GM19238 (cell line): Measurements from ENCODE around the gene USP9X.
A peak's percentile ranks its signal among the peaks of the same experiment; 100 is the strongest.
"Not testable (repeated sequence)": the region's sequence is repeated elsewhere in the genome, so short reads cannot be mapped to it uniquely, and the experiment has no call there.

ENCODE experiments used
- DNase-seq: peaks from one replicate; pipeline ENCODE4 v3.0.0; 2011; ENCODE audit warnings: low spot score; ENCODE audit not compliant: insufficient read length

The USP9X gene

DNA sequence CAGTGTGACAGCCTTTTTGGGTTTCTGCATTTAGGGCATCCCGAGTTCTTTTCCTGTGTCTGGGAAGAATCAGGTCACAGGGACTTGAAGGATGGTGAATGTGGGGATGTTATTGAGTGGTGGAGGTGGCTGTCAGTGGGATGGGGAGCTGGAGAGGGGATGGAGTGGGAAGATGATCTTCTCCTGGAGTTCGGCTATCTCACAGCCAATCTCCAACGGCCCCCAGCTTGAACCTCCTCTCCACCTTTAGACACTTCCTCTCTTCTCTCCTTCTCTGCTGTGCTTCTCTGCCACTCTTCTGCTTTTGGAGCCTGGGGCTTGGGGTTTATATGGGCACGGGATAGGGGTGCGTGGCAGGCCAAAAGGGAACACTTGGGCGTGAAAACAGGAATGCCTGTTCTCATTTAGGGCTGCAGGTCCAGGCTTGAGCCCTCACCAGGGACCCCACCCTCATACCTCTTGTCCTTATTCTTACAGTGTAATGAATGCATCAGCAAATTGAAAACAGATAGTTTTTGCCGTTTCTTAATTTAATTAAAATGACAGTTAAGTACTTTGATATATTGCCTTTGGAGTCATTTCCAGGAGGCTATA, 37.5 kb downstream of the USP9X start:
- no peak for DNase-seq

DNA sequence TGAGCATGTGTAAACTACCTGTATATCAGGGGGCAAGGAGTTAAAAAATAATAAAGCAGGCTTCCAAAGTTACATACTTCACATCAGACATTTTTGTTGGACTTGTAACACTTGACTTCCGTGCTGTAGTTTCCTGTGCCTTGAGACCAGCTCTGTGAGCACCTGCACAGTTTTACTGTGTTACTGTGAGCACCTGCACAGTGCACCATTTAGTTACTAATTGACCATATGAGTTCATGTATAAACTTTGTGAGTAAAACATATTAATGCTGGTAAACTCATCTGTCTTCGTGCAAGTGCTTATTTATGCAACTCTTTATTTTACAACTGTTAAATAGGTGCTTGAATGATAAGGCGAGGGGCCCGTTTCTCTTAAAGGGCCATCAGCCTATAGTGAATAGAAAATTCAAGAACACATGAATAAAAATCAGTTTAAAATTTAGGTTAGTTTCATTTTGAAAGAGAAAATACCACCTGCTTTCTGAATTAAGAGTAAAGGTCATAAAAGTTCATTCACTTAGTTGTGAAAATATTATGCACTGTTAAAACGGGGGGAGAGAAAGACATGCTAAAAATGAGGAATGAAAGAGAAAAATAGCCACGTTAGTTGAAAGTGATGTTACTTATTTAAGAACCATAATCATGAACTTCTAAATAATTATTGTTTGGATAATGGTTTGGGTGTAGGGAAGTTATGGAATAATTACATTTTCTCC, 42.4 kb downstream of the USP9X start:
- DNase-seq: no peak

- no peak for DNase-seq
Measured at GRCh38 chrX:41128955-41129354, 43.7 kb downstream of the USP9X start.

DNA sequence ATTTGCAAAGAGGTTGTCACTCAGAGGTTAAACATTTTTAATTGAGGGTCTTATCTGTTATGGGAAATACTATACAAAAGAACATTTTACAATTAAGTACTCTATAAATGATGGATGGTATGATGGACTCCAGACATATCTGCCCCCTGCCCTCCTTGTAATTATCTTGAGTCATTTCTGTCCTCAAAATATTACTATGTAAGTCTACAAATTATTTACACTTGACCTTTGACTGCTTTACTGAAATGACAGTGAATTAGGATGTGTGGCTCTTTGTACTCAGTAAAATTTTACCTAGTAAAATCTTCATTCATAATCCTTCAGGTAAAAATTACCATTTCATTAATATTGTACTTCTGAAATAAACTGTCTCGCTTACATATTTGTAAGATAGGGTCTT, 46.5 kb downstream of the USP9X start:
- no peak for DNase-seq

GRCh38 chrX:41133551-41133950, 48.3 kb downstream of the USP9X start:
- no peak for DNase-seq

DNA sequence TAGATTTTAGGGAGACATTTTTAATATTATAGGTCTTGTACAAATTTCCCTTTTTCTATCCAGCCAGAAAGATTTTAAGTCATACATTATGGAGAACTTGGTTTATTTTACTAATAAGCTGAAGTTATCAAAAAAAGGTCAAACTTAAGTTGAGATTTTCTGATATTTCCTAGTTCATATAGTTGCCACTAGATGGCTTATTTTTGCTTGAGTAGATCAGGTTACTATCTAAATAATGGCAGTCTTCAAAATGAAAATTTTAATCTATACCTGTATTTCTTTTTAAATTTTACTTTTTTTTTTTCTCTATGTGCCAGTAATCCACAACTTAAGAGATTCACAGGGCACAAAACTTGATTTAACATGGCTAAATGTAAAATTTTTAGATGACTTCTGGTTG, 52.3 kb downstream of the USP9X start:
- no peak for DNase-seq

- no peak for DNase-seq
Measured at GRCh38 chrX:41142130-41142910, 57.1 kb downstream of the USP9X start.

GRCh38 chrX:41144873-41145272, 59.6 kb downstream of the USP9X start:
- DNase-seq: no peak

DNA sequence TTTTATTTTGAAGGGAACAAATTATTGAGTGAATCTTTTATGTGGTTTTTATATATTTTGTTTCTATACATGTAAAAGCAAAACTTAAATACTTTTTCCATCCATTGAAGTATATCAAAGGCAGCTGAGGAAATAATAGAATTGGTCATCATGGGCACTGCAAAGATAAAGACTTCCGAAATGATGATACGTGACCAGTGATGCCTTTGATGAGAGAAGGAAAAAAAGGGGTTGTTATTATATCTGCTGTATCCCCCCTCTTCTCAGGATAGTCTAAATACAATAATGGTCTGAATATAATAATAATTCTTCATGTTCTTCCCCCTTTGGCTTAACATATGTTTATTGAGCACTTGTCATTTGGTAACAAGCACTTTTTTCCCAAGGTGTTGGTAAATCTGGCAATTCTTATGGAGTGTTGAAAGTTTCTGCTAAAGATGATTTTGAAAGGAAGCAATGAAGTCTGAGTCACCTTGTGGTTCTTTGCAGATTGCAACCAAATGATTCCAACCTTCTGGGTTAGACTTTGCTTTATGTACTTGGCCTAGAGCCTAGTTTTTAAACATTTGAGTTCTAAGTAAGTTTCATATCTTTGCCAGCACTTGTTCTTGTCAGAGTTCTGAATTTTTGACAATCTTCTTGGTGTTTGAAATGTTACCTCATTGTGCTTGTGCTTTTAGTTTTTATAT, 60.8 kb downstream of the USP9X start:
- no peak for DNase-seq

DNA sequence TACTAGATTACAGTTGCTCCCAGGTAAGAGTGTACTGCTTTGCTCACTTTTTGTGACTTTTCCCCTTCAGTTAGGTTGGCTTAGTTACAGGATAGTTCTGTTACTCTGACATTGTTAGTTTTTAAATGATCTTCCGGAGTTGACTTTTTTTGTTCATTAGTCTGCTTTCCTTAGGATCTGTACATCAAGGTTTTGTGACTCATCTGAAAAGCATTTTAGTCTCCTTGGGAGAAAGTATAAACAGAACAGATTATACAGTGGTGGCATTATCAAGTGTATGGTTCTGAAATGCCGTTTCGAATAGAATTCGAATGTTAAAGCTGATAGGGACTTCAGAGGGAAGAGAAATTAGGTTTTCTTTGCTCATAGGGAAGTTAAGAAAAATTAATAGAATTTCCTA, 63.3 kb downstream of the USP9X start:
- DNase-seq: no peak

- no peak for DNase-seq
Measured at GRCh38 chrX:41150043-41150442, 64.8 kb downstream of the USP9X start.

DNA sequence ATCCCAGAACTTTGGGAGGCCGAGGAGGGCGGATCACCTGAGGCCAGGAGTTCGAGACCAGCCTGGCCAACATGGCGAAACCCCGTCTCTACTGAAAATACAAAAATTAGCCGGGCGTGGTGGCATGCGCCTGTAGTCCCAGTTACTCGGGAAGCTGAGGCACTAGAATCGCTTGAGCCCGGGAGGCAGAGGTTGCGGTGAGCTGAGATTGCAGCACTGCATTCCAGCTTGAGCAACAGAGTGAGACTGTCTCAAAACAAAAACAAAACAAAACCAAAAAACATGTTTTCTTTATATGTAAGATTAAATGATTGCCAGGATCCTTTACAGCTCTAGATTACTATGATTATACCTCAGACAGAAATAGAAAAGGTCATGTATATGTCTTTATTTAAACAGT, 66.5 kb downstream of the USP9X start:
- DNase-seq: not testable (repeated sequence)

DNA sequence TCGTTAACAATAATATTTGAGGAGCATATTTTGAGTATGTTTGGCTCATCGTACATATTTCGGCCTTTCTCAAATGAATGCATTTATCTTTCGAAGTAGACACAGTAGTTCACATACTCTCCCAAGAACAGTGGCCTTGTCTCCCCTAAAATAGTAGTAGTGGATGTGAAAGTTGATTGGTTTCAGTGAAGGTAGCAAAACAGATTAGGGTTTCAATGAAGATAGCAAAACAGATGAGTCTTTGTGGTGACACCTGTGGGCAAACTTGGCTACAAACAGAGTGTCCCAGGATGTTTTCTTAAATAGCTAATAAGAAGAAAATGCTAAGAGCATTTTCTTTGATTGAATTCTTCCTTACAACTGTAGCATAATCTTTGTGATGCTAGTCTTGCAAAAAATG, 67.0 kb downstream of the USP9X start:
- DNase-seq: no peak

DNA sequence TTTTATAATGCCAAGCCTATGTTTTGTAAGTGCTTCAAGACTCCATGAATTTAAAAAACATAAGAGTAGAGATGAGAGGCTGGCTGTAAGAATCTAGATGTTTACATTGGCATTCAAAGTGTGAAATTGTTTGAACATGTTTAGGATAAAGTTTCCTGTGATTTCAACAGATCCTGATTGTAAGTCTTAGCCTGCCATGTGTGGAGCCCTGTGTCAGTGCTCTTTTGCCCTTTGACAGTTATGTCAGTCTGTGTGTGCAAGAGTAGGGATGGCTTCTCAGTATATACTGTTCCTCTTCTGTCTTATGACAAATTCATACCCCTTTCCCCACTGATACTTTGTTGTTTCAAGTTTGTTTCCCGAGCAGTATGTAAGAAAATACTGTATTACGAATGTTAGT, 68.2 kb downstream of the USP9X start:
- DNase-seq: no peak

GRCh38 chrX:41153957-41154356, 68.7 kb downstream of the USP9X start:
- no peak for DNase-seq

DNA sequence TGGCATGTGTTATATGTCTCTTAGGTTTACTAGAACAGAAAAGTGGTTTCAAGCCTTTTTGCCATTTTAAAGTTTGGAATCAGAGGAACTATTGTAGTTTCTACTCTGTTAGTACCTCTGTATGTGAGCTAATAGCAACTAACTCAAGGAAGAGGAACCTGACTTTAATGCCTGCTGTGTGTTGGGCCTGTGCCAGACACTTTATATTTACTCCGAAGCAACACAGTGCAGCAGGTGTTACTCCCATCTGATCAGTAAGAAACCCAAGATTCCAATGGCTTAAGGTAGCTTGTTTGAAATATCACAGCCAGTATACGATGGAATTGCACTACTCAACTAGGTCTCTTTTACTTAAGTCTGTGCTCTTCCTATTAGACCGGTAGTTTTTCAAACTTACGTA, 79.2 kb downstream of the USP9X start:
- DNase-seq: no peak

GRCh38 chrX:41167888-41168287, 82.6 kb downstream of the USP9X start:
- no peak for DNase-seq

- no peak for DNase-seq
Measured at GRCh38 chrX:41176263-41176662, 91.0 kb downstream of the USP9X start.

GRCh38 chrX:41177297-41177696, 92.1 kb downstream of the USP9X start:
- DNase-seq: no peak

- DNase-seq: no peak
Measured at GRCh38 chrX:41178201-41178600, 93.0 kb downstream of the USP9X start.

DNA sequence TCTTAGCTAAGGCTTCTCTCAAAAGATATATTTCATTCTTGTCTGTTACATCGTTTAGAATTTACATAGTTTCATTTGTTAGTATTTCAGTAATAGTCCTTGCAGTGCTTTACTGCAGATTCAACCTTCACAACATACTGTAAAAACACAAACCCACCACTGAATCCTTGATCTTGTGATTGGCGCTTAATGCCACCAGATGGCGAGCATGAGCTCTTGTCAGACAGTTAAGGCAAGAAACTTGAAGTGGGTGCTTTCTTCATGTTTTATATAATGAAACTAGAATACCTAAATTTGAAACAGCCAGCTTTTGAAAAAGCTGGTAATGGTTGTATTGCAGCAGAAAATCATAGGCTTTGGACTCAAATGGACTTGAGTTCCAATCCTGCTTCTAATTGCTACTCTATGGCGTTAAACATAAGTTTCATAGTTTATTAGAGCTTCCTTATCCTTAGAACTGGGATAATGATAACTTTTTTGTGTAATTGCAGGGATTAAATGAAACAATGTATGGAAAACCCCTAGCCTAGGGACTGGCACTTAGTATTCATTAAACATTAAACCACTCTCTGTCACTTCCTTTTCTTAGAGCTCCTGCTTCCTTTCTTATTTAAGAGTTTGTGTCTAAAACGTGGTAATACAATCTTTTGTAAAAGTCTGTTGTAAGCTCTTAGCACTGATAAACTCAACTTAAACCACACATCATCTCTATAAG, 95.1 kb downstream of the USP9X start:
- DNase-seq: peak; percentile 28
